Adrenal gland (tissue), 5 donors: Measurements from ENCODE around the gene CD1B.
"Not testable (repeated sequence)": the region's sequence is repeated elsewhere in the genome, so short reads cannot be mapped to it uniquely, and the experiment has no call there.

ENCODE experiments used
- POLR2A ChIP-seq, 2 donors: fragments of 450-650 bp; IDR thresholded peaks; one replicate each; pipeline ENCODE4 v1.6.1; 2017; ENCODE audit warnings: antibody characterized with exemption in 2 of 2, mild to moderate bottlenecking in 2 of 2, moderate library complexity in 1 of 2
- TF ChIP-seq, protein P1 (sequence below), 6 experiments: fragments of 450-650 bp in 4 of 6; fragments of 200-600 bp in 2 of 6; sonication (generic) in 1 of 6; IDR thresholded peaks; 1 replicate in 5 of 6; 2 replicates in 1 of 6; pipeline versions ENCODE4 v1.5.1 to v1.8.0; 2016 to 2021; ENCODE audit warnings: antibody characterized with exemption in 6 of 6, mild to moderate bottlenecking in 2 of 6, moderate library complexity in 1 of 6
- donor health status: DM: no; HTN: no; CAD: no.

DNA sequence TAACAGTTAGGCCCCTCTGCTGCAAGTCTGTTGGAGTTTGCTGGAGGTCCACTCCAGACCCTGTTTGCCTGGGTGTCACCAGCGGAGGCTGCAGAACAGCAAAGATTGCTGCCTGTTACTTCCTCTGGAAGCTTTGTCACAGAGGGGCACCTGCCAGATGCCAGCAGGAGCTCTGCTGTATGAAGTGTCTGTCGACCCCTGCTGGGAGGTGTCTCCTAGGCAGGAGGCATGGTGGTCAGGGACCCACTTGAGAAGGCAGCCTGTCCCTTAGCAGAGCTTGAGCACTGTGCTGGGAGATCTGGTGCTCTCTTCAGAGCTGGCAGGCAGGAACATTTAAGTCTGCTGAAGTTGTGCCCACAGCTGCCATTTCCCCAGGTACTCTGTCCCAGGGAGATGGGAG, 48.9 kb downstream of the CD1B start:
- TF ChIP-seq, protein P1, sequence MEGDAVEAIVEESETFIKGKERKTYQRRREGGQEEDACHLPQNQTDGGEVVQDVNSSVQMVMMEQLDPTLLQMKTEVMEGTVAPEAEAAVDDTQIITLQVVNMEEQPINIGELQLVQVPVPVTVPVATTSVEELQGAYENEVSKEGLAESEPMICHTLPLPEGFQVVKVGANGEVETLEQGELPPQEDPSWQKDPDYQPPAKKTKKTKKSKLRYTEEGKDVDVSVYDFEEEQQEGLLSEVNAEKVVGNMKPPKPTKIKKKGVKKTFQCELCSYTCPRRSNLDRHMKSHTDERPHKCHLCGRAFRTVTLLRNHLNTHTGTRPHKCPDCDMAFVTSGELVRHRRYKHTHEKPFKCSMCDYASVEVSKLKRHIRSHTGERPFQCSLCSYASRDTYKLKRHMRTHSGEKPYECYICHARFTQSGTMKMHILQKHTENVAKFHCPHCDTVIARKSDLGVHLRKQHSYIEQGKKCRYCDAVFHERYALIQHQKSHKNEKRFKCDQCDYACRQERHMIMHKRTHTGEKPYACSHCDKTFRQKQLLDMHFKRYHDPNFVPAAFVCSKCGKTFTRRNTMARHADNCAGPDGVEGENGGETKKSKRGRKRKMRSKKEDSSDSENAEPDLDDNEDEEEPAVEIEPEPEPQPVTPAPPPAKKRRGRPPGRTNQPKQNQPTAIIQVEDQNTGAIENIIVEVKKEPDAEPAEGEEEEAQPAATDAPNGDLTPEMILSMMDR (IDR thresholded peaks at IDR 0.05): not testable (repeated sequence)
- TF ChIP-seq POLR2A (IDR thresholded peaks at IDR 0.05): not testable (repeated sequence)
